IMR-90 (cell line): Measurements from ENCODE around the gene FTO. TPM values are rescaled to one million over a fixed set of nuclear protein-coding genes. Genes with fewer than 3 reads are reported as not detected.

Experiments used
- ATAC-seq: fragments of 200-7000 bp; cut with Tn5 transposase; 2 replicates; pipeline ENCODE4 v1.9.1; 2020; ENCODE audit warnings: low read depth, mild to moderate bottlenecking, moderate library complexity
- BruUV-seq: library from RNA; stranded (reverse); fragments of 400-500 nt; replicated peaks from 2 replicates; lab custom pipeline; 2021; lab: Mats Ljungman, UMichigan
- CTCF ChIA-PET: fragments of 300-600 bp; formaldehyde crosslinking; extraction: SDS; loops from one replicate; lab custom pipeline; 2021; ENCODE audit warnings: antibody characterized with exemption; lab: Yijun Ruan, JAX
- POLR2A ChIA-PET: fragments of 300-600 bp; sonication (Branson Sonifier 250); formaldehyde crosslinking; loops from one replicate; lab custom pipeline; 2022; ENCODE audit warnings: antibody characterized with exemption; ENCODE audit not compliant: unreplicated experiment; lab: Charles Lee
- DNase-seq: peaks from one replicate; pipeline ENCODE4 v3.0.0; 2013
- H2AFZ ChIP-seq: replicated peaks from 2 replicates; pipeline ENCODE3; 2013; ENCODE audit warnings: low read length, mild to moderate bottlenecking; ENCODE audit not compliant: poor library complexity
- H2AK5ac ChIP-seq: 2 replicates; pipeline ENCODE4 v1.6.1; 2013; ENCODE audit warnings: low read depth, low read length, inconsistent platforms
- H2AK9ac ChIP-seq: replicated peaks from 2 replicates; pipeline ENCODE3; 2013; ENCODE audit warnings: mild to moderate bottlenecking, low read depth, low read length, moderate library complexity; ENCODE audit not compliant: poor library complexity
- H2BK120ac ChIP-seq: 2 replicates; pipeline ENCODE4 v1.6.1; 2013; ENCODE audit warnings: low read depth, low read length, inconsistent platforms
- H2BK15ac ChIP-seq: 3 replicates; pipeline ENCODE4 v1.6.1; 2013; ENCODE audit warnings: low read depth, low read length, inconsistent platforms
- H2BK20ac ChIP-seq: 2 replicates; pipeline ENCODE4 v1.6.1; 2013; ENCODE audit warnings: low read depth, mild to moderate bottlenecking, inconsistent platforms, low read length, moderate library complexity
- H2BK5ac ChIP-seq: 2 replicates; pipeline ENCODE4 v1.6.1; 2013; ENCODE audit warnings: mild to moderate bottlenecking, low read depth, low read length, inconsistent platforms; ENCODE audit not compliant: poor library complexity, severe bottlenecking
- H3K14ac ChIP-seq: replicated peaks from 2 replicates; pipeline ENCODE4 v1.6.1; 2013; ENCODE audit warnings: low read depth, low read length, inconsistent platforms
- H3K18ac ChIP-seq: 2 replicates; pipeline ENCODE4 v1.6.1; 2013; ENCODE audit warnings: low read depth, low read length, control low read depth
- H3K23ac ChIP-seq: 2 replicates; pipeline ENCODE4 v1.6.1; 2013; ENCODE audit warnings: low read depth, low read length, inconsistent platforms
- H3K27ac ChIP-seq: 2 replicates; pipeline ENCODE4 v1.5.1; 2013; ENCODE audit warnings: mild to moderate bottlenecking, control low read depth, low read length; ENCODE audit not compliant: insufficient read depth
- H3K27me3 ChIP-seq: 2 replicates; pipeline ENCODE4 v1.6.1; 2013; ENCODE audit warnings: low read length; ENCODE audit not compliant: control insufficient read depth, insufficient read depth
- H3K36me3 ChIP-seq: 2 replicates; pipeline ENCODE4 v1.6.1; 2013; ENCODE audit warnings: low read length, mixed read lengths; ENCODE audit not compliant: control insufficient read depth, insufficient read depth
- H3K4ac ChIP-seq: 2 replicates; pipeline ENCODE4 v1.6.1; 2013; ENCODE audit warnings: low read depth, low read length, inconsistent platforms
- H3K4me1 ChIP-seq: 2 replicates; pipeline ENCODE4 v1.6.1; 2013; ENCODE audit warnings: low read length, mixed read lengths; ENCODE audit not compliant: control insufficient read depth, insufficient read depth
- H3K4me2 ChIP-seq: 2 replicates; pipeline ENCODE4 v1.6.1; 2013; ENCODE audit warnings: low read depth, mild to moderate bottlenecking, control low read depth, low read length, moderate library complexity
- H3K4me3 ChIP-seq: 2 replicates; pipeline ENCODE4 v1.5.1; 2013; ENCODE audit warnings: low read depth, mild to moderate bottlenecking, control low read depth, low read length, moderate library complexity; ENCODE audit not compliant: insufficient read depth
- H3K56ac ChIP-seq: 2 replicates; pipeline ENCODE4 v1.6.1; 2013; ENCODE audit warnings: low read length, inconsistent platforms; ENCODE audit not compliant: insufficient read depth; ENCODE audit errors: extremely low read depth
- H3K79me1 ChIP-seq, 2 experiments: 2 replicates each; pipeline ENCODE4 v1.6.1; 2013; ENCODE audit warnings: low read length in 2 of 2, inconsistent platforms in 1 of 2, low read depth in 1 of 2
- H3K9ac ChIP-seq: 2 replicates; pipeline ENCODE4 v1.6.1; 2013; ENCODE audit warnings: low read depth, low read length, control low read depth
- H3K9me1 ChIP-seq: 2 replicates; pipeline ENCODE4 v1.6.1; 2013; ENCODE audit warnings: low read length, inconsistent platforms; ENCODE audit not compliant: insufficient read depth
- H3K9me3 ChIP-seq: 2 replicates; pipeline ENCODE4 v1.6.1; 2013; ENCODE audit warnings: low read length; ENCODE audit not compliant: control insufficient read depth, insufficient read depth
- H4K20me1 ChIP-seq: 2 replicates; pipeline ENCODE4 v1.6.1; 2013; ENCODE audit warnings: low read length, inconsistent platforms; ENCODE audit not compliant: insufficient read depth
- H4K5ac ChIP-seq: 2 replicates; pipeline ENCODE4 v1.6.1; 2013; ENCODE audit warnings: mild to moderate bottlenecking, low read depth, low read length, control low read depth
- H4K8ac ChIP-seq, 2 experiments: 2 replicates each; pipeline ENCODE4 v1.6.1; 2013; ENCODE audit warnings: low read depth in 2 of 2, low read length in 2 of 2, control low read depth in 1 of 2, inconsistent platforms in 1 of 2
- H4K91ac ChIP-seq: 2 replicates; pipeline ENCODE4 v1.6.1; 2013; ENCODE audit warnings: low read depth, low read length, inconsistent platforms; ENCODE audit not compliant: insufficient read depth
- BHLHE40 ChIP-seq: fragments of 150-350 bp; IDR thresholded peaks from 2 replicates; pipeline ENCODE4 v1.6.1; 2016; ENCODE audit warnings: mild to moderate bottlenecking, low read depth, low read length
- CEBPB ChIP-seq: IDR thresholded peaks from 2 replicates; pipeline ENCODE4 v1.6.1; 2012; ENCODE audit warnings: low read depth, low read length, improper control_type of control experiment
- CHD1 ChIP-seq: IDR thresholded peaks from 2 replicates; pipeline ENCODE4 v1.6.1; 2012; ENCODE audit warnings: low read depth, low read length, improper control_type of control experiment
- FOS ChIP-seq: fragments of 150-350 bp; IDR thresholded peaks from 2 replicates; pipeline ENCODE4 v1.6.1; 2016; ENCODE audit warnings: low read depth, low read length
- MAFK ChIP-seq: IDR thresholded peaks from 2 replicates; pipeline ENCODE4 v1.6.1; 2012; ENCODE audit warnings: low read depth, low read length, improper control_type of control experiment
- MAZ ChIP-seq: IDR thresholded peaks from 2 replicates; pipeline ENCODE4 v1.6.1; 2012; ENCODE audit warnings: low read depth, mild to moderate bottlenecking, low read length, improper control_type of control experiment, moderate library complexity, borderline replicate concordance
- MXI1 ChIP-seq: IDR thresholded peaks from 2 replicates; pipeline ENCODE4 v1.6.1; 2012; ENCODE audit warnings: low read depth, mild to moderate bottlenecking, low read length, moderate library complexity, borderline replicate concordance
- NFE2L2 ChIP-seq: fragments of 150-350 bp; IDR thresholded peaks from 2 replicates; pipeline ENCODE4 v1.6.1; 2016; ENCODE audit warnings: low read depth, mild to moderate bottlenecking, low read length
- RCOR1 ChIP-seq: IDR thresholded peaks from 2 replicates; pipeline ENCODE4 v1.6.1; 2012; ENCODE audit warnings: mild to moderate bottlenecking, low read length, improper control_type of control experiment; ENCODE audit not compliant: insufficient replicate concordance
- RFX5 ChIP-seq: IDR thresholded peaks from 2 replicates; pipeline ENCODE4 v1.8.0; 2012; ENCODE audit warnings: low read depth, mild to moderate bottlenecking, low read length, moderate library complexity
- SMC3 ChIP-seq: fragments of 150-350 bp; IDR thresholded peaks from 2 replicates; pipeline ENCODE4 v1.6.1; 2016; ENCODE audit warnings: low read depth, mild to moderate bottlenecking, antibody characterized with exemption, low read length, moderate library complexity
- WGBS, 2 experiments: methylation state at CpG; one replicate each; pipeline versions ENCODE4 v1.1.5 to v1.1.7; 2013; ENCODE audit warnings: missing lambda C conversion rate in 2 of 2; ENCODE audit not compliant: insufficient read length in 1 of 2; ENCODE audit errors: extremely low coverage in 2 of 2; 5-methylcytosine and 5-hydroxymethylcytosine counted together
- dilution Hi-C: fragments of 300-500 bp; cut with HindIII; formaldehyde crosslinking; loops from one replicate; pipeline ENCODE4 v1.14.3; 2018; ENCODE audit warnings: low sequenced_read_pairs; ENCODE audit not compliant: unreplicated experiment
- in situ Hi-C: fragments of 300-500 bp; cut with MboI; formaldehyde crosslinking; loops from 3 replicates; pipeline ENCODE4 v1.14.3; 2019; ENCODE audit warnings: low sequenced_read_pairs, inconsistent platforms, mixed read lengths
- intact Hi-C: fragments of 100-400 bp; cut with micrococcal nuclease; formaldehyde crosslinking; loops from 2 replicates; pipeline ENCODE4 v1.10.0; 2022
- polyA plus RNA-seq, 3 experiments: library from polyadenylated mRNA; depleted of rRNA; stranded (reverse); fragments of >200 nt; gene quantifications; 2 replicates each; pipeline ENCODE4 v1.2.3, GENCODE V29; 2012; ENCODE audit warnings: low replicate concordance in 1 of 3
- total RNA-seq: library from RNA; depleted of rRNA; stranded (reverse); fragments of >200 nt; gene quantifications from 2 replicates; pipeline ENCODE4 v1.2.3, GENCODE V29; 2012
- TF ChIP-seq, protein P1 (sequence below): fragments of 150-350 bp; IDR thresholded peaks from 2 replicates; pipeline ENCODE4 v1.6.1; 2017; ENCODE audit warnings: mild to moderate bottlenecking, antibody characterized with exemption, low read length, low read depth
- TF ChIP-seq, protein P2 (sequence below): fragments of 150-350 bp; IDR thresholded peaks from 2 replicates; pipeline ENCODE4 v1.6.1; 2016; ENCODE audit warnings: low read depth, mild to moderate bottlenecking, low read length, moderate library complexity, borderline replicate concordance

The FTO gene
- total and polyA plus RNA-seq, 2 of the 4 experiments (the other 2 are of a cell fraction): 70.3 to 132 TPM

DNA sequence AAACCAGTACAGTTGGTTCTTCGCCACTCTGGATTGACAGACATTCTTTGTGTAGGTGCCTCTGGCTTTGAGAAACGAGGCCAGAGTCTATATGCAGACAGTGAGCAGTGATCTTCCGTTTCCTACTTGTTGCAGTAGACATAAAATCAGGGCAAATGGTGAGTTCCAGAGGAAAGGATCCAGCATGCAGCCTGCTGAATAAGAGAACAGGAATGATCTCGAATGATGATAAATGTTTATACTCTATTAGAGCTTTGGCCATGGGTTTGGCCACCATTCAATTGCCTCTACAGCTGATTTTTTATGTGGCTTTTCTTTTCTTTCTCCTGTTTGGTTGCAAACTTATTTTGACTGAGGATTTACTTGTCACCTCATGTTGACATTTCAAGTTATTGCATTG is 295.9 kb downstream of the FTO start:
- no peak overlapping the region for H3K14ac ChIP-seq
- no peak overlapping the region for H2BK15ac ChIP-seq
- TF ChIP-seq MAFK (no peak), MXI1 (no peak), CEBPB (no peak), MAZ (no peak), RCOR1 (no peak), NFE2L2 (no peak), FOS (no peak), CHD1 (no peak), RFX5 (no peak), BHLHE40 (no peak), SMC3 (no peak)
- TF ChIP-seq, protein P1, sequence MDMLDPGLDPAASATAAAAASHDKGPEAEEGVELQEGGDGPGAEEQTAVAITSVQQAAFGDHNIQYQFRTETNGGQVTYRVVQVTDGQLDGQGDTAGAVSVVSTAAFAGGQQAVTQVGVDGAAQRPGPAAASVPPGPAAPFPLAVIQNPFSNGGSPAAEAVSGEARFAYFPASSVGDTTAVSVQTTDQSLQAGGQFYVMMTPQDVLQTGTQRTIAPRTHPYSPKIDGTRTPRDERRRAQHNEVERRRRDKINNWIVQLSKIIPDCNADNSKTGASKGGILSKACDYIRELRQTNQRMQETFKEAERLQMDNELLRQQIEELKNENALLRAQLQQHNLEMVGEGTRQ: no peak
- TF ChIP-seq, protein P2, sequence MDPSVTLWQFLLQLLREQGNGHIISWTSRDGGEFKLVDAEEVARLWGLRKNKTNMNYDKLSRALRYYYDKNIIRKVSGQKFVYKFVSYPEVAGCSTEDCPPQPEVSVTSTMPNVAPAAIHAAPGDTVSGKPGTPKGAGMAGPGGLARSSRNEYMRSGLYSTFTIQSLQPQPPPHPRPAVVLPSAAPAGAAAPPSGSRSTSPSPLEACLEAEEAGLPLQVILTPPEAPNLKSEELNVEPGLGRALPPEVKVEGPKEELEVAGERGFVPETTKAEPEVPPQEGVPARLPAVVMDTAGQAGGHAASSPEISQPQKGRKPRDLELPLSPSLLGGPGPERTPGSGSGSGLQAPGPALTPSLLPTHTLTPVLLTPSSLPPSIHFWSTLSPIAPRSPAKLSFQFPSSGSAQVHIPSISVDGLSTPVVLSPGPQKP: no peak
- H2AFZ ChIP-seq: no peak overlapping the region
- no peaks in the 10 kb centered on the region for H3K9me3 ChIP-seq
- DNase-seq (peak; percentile 43), ATAC-seq (peak; percentile 27; the same call in 1 of the 2 replicates)
- H3K9me1 ChIP-seq: no peaks in the 10 kb centered on the region
- H2BK120ac ChIP-seq: no peak overlapping the region
- no peak overlapping the region for H2BK20ac ChIP-seq
- H3K4me1 ChIP-seq: peaks cover 2% of the 10 kb centered on the region; the same call in 1 of the 2 replicates
- H3K18ac ChIP-seq: no peak overlapping the region
- in situ Hi-C loops: no loop called here
- no peak overlapping the region; the same call in 1 of the 2 replicates for H3K4me2 ChIP-seq
- H3K27ac ChIP-seq: no peak overlapping the region
- H3K23ac ChIP-seq: no peak overlapping the region
- no peak overlapping the region for H2BK5ac ChIP-seq
- H4K20me1 ChIP-seq: no peaks in the 10 kb centered on the region
- intact Hi-C loops: no loop called here
- CTCF ChIA-PET: no interaction called here
- no peak overlapping the region for H3K4me3 ChIP-seq
- no peak overlapping the region for H3K56ac ChIP-seq
- WGBS, 2 experiments: no CpG with 5 or more reads among the region's 4 CpGs
- H3K4ac ChIP-seq: no peak overlapping the region
- no peak overlapping the region for H2AK9ac ChIP-seq
- no peaks in the 10 kb centered on the region for H3K36me3 ChIP-seq
- no TSS peak for BruUV-seq
- H4K5ac ChIP-seq: no peak overlapping the region
- H3K79me1 ChIP-seq: peaks cover 0 to 5% of the 10 kb centered on the region in 2 experiments; a peak in 2 of 4 replicates
- no peak overlapping the region for H2AK5ac ChIP-seq
- no peak overlapping the region for H3K9ac ChIP-seq
- H4K8ac ChIP-seq: no peak overlapping the region
- H3K27me3 ChIP-seq: no peaks in the 10 kb centered on the region
- dilution Hi-C loops: no loop called here
- POLR2A ChIA-PET: no interaction called here
- H4K91ac ChIP-seq: no peak overlapping the region
